ENCODE results near the gene FASTK. TPM values are rescaled to one million over a fixed set of nuclear protein-coding genes. Genes with fewer than 3 reads are reported as not detected.

The FASTK gene
- total and polyA plus RNA-seq, 4 donors, result 28.9 to 108 (median 89.9) TPM

DNA sequence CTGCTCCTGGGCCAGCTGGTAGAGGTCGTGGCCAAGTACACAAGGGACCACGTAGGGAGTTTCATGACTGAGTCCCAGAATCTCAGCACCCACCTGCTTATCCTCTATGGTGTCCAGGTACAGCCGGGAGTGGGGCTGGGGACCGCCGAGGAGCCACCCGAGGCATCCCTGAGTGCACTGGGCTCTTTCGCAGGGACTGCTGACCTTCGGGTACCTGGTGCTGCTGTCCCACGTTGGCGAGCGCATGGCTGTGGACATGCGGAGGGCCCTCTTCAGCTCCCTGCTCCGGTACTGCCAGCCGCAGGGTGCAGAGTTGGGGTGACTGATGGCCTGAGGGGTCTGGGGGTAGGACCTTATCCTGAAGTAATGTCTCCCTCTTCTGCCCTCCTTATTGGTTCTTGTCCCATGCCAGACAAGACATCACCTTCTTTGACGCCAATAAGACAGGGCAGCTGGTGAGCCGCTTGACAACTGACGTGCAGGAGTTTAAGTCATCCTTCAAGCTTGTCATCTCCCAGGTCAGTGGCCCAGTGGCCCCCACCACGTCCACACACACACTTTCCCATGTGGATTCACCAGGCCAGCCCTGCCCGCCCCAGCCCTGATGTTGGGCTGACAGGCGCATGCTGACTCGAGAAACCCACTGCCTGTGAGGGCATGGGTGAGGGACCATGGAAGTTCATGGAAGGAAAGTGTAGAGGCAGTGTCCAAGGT lies 46.1 kb downstream of the FASTK start:
- TF ChIP-seq, protein P1, sequence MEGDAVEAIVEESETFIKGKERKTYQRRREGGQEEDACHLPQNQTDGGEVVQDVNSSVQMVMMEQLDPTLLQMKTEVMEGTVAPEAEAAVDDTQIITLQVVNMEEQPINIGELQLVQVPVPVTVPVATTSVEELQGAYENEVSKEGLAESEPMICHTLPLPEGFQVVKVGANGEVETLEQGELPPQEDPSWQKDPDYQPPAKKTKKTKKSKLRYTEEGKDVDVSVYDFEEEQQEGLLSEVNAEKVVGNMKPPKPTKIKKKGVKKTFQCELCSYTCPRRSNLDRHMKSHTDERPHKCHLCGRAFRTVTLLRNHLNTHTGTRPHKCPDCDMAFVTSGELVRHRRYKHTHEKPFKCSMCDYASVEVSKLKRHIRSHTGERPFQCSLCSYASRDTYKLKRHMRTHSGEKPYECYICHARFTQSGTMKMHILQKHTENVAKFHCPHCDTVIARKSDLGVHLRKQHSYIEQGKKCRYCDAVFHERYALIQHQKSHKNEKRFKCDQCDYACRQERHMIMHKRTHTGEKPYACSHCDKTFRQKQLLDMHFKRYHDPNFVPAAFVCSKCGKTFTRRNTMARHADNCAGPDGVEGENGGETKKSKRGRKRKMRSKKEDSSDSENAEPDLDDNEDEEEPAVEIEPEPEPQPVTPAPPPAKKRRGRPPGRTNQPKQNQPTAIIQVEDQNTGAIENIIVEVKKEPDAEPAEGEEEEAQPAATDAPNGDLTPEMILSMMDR (IDR thresholded peaks at IDR 0.05; ENCODE audit: control extremely low read depth, extremely low read depth), result no peak
- Histone ChIP-seq H3K27ac (ENCODE audit: low read depth in 1 of 2, low read length in 1 of 2) (no peak overlapping the region), H3K36me3 (ENCODE audit: control insufficient read depth in 4 of 4, insufficient read depth in 4 of 4, low read length in 4 of 4) (peaks cover 0 to 33% (median 3%) of the 10 kb centered on the region in 4 donors), H3K9ac (ENCODE audit: insufficient read depth in 1 of 2, low read length in 2 of 2) (no peak overlapping the region), H3K9me3 (ENCODE audit: control insufficient read depth in 4 of 4, insufficient read depth in 3 of 4, low read length in 3 of 4) (no peaks in the 10 kb centered on the region), H3K4me1 (ENCODE audit: control insufficient read depth in 5 of 5, insufficient read depth in 5 of 5, low read length in 5 of 5) (peaks cover 0 to 7% (median 0%) of the 10 kb centered on the region in 5 donors), H3K4me3 (no peak overlapping the region), H3K27me3 (ENCODE audit: control insufficient read depth in 3 of 3, insufficient read depth in 3 of 3, low read length in 2 of 3) (no peaks in the 10 kb centered on the region)
- DNase-seq (no peak), ATAC-seq (ENCODE audit: insufficient read depth, low FRiP score) (no peak)
- 94 to 95% methylated on average over 21 of the region's 21 CpGs for WGBS, 2 donors

DNA sequence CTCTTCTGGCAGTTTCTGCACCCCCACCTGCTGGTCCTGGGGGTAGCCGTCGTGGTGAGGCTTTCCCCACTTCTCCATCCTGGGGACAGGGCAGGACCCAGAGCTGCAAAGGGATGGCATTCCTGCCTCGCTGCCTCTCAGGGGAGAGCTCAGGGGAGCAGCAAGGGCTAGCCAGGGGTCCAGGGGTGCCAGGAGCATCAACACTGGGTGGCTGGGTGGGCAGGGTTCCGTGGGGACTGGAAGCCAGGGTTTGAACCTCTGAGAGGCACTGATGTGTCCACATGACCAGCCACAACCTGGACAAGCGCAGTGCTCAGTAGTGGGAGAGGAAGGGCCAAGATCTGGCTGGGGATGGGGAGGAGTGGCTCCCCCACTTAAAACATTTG lies 46.8 kb downstream of the FASTK start:
- 86 to 90% methylated on average over 5 of the region's 5 CpGs for WGBS, 2 donors
- Histone ChIP-seq H3K4me1 (ENCODE audit: control insufficient read depth in 5 of 5, insufficient read depth in 5 of 5, low read length in 5 of 5) (peaks cover 0 to 8% (median 0%) of the 10 kb centered on the region in 5 donors), H3K9me3 (ENCODE audit: control insufficient read depth in 4 of 4, insufficient read depth in 3 of 4, low read length in 3 of 4) (no peaks in the 10 kb centered on the region), H3K36me3 (ENCODE audit: control insufficient read depth in 4 of 4, insufficient read depth in 4 of 4, low read length in 4 of 4) (peaks cover 0 to 33% (median 3%) of the 10 kb centered on the region in 4 donors), H3K27me3 (ENCODE audit: control insufficient read depth in 3 of 3, insufficient read depth in 3 of 3, low read length in 2 of 3) (no peaks in the 10 kb centered on the region), H3K27ac (ENCODE audit: low read depth in 1 of 2, low read length in 1 of 2) (no peak overlapping the region), H3K4me3 (no peak overlapping the region), H3K9ac (ENCODE audit: insufficient read depth in 1 of 2, low read length in 2 of 2) (no peak overlapping the region)
- TF ChIP-seq, protein P1 (IDR thresholded peaks at IDR 0.05; ENCODE audit: control extremely low read depth, extremely low read depth), result no peak
- ATAC-seq (ENCODE audit: insufficient read depth, low FRiP score) (no peak), DNase-seq (no peak)

DNA sequence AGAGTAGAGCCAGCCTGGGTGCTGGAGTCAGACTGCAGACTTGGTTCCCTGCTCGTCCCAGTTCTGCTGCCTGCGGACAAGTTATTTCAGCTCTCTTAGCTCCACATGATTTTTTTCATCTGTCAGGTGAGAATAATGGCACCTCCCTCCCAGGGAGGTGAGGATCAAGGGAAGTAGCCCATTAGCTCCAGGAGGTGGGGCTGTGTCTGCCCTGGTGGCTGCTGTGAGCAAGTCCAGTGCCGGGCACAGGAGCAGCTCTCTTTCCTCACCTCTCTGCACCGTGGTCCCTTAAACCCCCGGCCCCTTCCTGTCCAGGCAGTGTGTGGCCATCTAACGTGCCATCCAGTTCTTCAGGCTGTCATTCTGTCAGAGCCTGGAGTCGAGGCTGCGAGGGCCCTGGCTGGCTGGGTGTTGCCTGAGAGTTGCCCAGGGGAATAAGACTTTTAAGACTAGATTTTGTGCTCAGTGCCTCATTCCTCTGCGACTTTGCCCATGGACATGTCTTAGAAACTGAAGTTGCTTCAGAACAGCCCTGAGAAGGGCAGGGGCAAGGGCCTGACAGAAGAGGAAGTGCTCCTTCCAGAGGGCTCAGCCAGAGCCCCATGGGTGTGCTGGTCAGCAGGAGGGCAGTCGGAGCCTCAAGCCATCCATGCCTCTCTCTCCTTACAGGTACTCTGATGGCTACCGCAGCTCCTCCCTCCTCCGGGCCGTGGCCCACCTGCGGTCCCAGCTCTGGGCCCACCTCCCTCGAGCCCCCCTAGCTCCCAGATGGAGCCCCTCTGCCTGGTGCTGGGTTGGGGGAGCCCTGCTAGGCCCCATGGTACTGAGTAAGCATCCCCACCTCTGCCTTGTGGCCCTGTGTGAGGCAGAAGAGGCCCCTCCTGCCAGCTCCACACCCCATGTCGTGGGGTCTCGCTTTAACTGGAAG lies 47.4 kb downstream of the FASTK start:
- DNase-seq, result no peak
- Histone ChIP-seq H3K27me3 (ENCODE audit: control insufficient read depth in 3 of 3, insufficient read depth in 3 of 3, low read length in 2 of 3) (no peaks in the 10 kb centered on the region), H3K4me3 (no peak overlapping the region), H3K4me1 (ENCODE audit: control insufficient read depth in 5 of 5, insufficient read depth in 5 of 5, low read length in 5 of 5) (peaks cover 0 to 9% (median 0%) of the 10 kb centered on the region in 5 donors), H3K9me3 (ENCODE audit: control insufficient read depth in 4 of 4, insufficient read depth in 3 of 4, low read length in 3 of 4) (no peaks in the 10 kb centered on the region), H3K27ac (ENCODE audit: low read depth in 1 of 2, low read length in 1 of 2) (no peak overlapping the region), H3K9ac (ENCODE audit: insufficient read depth in 1 of 2, low read length in 2 of 2) (no peak overlapping the region), H3K36me3 (ENCODE audit: control insufficient read depth in 4 of 4, insufficient read depth in 4 of 4, low read length in 4 of 4) (peaks cover 0 to 33% (median 3%) of the 10 kb centered on the region in 4 donors)
- WGBS, 2 donors, result 89 to 91% methylated on average over 16 to 17 of the region's 17 CpGs
- TF ChIP-seq, protein P1 (IDR thresholded peaks at IDR 0.05; ENCODE audit: control extremely low read depth, extremely low read depth), result no peak
- ATAC-seq (ENCODE audit: insufficient read depth, low FRiP score), result no peak

Data from lung (tissue), 12 donors.